Renal cortex interstitium (tissue), 11 donors: Measurements from ENCODE around the gene MBP. TPM values are rescaled to one million over a fixed set of nuclear protein-coding genes. Genes with fewer than 3 reads are reported as not detected.

Source experiments
- DNase-seq, 11 donors: peaks; one replicate each; pipeline ENCODE4 v3.0.0-alpha.2; 2013; ENCODE audit warnings: low read depth in 9 of 11, low spot score in 4 of 11; ENCODE audit errors: extremely low read depth in 1 of 11
- polyA plus RNA-seq, 3 donors: library from polyadenylated mRNA; unstranded; fragments of 120-200 nt; gene quantifications; one replicate each; pipeline ENCODE4 v1.2.1, GENCODE V29; 2013; ENCODE audit not compliant: insufficient read length in 3 of 3

MBP gene
- polyA plus RNA-seq, 3 donors = 16.9 to 18.5 (median 17.0) TPM

GRCh38 chr18:77077401-77077800 is 55.2 kb downstream of the MBP start:
- no peak for DNase-seq

DNA sequence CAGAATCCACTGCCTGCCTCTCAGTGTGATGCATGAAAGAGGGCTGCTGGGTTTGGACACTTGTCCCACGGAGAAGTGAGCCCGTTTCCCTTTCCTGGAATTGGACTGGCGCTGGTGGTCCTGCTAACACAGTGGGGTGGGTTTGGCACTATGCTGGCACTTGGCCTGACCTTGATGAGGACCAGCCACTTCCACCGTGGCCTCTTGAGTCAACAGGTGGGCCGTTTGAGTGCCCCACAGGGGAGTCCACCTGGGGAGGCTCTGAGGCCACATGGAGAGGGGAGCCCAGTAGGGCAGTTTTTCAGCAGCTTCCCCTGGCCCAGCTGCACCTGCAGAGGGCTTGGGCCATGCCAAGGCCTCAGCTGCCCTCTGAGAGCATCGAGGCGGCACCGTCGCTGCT is 56.5 kb downstream of the MBP start:
- DNase-seq = no peak

DNA sequence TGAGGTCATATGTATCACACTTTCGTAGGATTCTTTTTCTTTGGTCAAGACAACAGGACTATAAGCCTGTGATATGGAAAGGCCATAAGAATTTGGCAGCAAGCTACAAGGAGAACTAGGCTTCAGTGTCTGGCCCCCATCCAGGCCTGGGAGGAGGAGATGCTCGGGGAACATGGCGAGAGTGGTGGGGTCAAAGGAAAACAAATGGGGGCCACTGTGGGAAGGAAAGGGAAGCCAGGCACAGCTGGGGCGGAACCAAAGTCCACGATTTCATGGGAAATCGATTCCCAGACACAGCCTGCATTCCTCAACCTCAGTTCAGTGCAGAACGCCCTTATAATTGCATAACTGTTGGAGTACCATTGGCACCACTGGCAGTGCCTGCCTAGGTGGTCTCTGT is 58.2 kb downstream of the MBP start:
- no peak for DNase-seq

DNA sequence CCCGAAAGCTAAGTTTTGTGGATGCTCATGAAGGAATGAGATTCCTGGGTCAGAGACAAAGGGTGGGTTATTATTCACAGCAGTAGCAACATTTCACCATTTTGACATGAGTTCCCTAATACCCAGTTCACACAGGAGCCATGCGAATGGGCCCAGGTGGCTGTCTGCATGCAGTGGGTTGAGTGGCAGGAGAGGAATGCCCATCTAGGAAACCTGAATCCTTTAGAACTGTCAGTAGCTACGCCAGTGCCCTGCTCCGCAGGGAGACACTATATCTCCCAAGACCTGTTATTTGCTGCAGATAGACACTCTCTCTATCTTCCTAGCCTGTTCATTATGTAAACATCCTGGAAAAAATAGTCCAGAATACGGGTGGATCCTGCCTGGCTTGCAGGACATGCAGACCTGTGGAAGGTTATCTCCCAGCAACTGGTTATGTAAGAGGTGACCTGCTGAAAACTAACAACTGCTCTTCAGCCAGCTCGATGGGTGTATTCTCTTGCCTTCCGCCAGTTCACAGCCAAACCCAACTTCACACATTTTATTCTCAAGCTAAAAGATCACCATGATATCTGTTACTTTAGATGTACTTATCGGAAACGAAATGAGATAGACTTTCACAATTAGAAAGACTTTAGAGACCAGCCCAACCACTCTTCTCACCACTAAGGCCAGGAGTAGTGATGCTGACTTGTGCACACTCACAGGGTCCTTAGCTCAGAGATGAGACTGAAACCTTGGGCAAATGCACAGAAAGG is 59.1 kb downstream of the MBP start:
- DNase-seq = no peak

DNA sequence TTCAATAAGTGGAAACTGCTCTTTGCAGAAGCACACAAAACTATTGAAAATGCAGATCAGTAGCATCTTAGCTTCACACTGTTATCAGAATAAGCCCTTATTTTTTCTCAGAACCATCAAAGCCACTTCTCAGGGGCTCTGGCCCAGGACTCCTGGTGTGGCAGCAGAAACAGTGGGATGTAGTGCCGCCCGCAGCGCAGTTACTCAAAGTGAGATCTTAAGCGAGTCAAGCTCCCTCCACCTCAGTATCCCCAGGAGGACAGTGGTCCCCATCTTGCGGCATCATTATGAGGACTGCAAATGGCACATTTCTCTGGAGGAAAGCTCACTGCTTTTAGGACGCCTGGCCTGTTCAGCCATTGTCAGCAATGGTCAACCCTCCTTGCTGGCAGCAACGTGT is 60.0 kb downstream of the MBP start:
- no peak for DNase-seq

DNA sequence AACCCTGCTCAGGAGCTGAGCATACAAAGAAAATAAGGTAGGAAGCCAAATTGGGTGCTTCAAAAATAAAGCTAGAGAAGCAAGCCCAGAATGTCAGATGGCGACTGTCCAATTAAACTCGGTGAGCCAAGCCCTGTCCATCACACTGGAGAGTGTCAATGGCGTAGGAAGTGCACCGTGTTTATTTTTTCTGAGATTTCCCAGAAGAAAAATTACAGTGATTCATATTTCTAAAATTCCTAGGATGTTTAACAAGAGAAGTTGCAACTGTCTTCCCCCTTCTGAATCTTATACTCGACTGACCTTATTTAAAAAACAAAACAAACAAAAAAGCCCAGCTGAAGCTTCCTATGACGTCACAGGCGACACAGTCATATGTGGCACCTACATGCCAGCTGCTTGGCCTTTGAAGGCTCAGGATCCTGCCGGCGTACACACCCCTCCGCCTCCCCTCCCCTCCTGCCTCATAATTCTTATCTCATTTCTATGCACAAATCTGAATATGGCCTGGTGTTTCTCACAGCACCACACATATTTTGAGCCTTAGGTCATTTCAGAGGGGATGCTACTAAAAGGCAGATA is 60.8 kb downstream of the MBP start:
- no peak for DNase-seq

DNA sequence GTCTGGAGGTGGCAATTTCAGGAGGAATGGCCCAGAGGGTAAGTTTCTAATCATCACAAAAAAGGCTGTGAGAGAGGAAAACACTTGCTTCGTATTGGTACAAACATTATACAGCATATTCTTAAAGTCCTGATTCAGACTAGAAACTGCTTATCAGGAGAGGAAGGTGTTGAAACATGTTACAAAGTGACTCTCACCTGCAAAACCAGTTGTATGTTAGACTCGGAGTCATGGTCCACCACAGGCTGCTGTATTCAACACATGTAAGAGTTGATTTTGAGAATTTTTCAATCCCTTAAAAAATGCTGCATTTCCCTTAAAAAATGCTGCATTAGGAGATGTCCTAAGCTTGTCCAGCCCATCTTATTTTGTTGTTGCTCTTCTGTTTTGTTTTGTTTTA is 61.5 kb downstream of the MBP start:
- DNase-seq = no peak

DNA sequence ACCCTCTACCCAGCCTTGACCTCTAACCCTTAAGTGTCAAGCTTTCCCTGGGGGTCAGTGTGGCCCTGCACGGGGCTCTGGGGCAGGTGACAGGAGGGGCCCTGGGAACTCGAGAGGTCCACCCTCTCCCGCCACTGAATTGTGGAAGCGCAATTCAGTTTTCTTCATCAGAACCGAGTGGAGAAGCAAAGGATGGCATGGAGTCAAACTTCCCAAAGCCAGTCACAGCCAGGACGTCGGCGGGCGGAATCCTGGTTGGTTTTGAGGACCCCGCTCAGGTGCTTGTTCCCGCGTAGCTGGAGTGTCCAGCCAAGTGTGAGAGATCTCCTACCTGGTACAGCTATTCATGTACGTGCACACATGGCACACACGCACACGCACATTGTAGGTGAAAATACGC is 62.0 kb downstream of the MBP start:
- no peak for DNase-seq

- DNase-seq = no peak
Observed at GRCh38 chr18:77069931-77070330, 62.7 kb downstream of the MBP start.

DNA sequence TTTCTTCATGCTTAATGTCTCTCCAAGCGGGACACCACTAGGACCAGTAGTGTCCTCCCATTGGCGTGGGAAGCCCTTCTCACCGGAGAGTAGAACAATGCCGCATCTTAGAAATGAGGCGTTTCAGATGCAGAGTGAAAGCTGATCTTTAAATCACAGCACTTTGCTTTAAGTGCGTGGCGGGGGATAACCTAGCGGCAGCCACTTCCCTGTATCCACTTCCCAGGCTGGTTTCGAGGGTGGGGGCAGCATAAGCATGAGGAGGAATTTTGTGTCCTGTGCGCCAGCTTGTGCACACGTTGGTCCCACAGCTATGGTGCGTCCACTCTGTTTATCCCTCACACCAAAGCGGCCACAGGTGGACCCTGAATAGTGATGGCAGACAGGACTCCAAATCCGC is 63.1 kb downstream of the MBP start:
- no peak for DNase-seq

GRCh38 chr18:77068321-77069312 is 64.0 kb downstream of the MBP start:
- DNase-seq = no peak

DNA sequence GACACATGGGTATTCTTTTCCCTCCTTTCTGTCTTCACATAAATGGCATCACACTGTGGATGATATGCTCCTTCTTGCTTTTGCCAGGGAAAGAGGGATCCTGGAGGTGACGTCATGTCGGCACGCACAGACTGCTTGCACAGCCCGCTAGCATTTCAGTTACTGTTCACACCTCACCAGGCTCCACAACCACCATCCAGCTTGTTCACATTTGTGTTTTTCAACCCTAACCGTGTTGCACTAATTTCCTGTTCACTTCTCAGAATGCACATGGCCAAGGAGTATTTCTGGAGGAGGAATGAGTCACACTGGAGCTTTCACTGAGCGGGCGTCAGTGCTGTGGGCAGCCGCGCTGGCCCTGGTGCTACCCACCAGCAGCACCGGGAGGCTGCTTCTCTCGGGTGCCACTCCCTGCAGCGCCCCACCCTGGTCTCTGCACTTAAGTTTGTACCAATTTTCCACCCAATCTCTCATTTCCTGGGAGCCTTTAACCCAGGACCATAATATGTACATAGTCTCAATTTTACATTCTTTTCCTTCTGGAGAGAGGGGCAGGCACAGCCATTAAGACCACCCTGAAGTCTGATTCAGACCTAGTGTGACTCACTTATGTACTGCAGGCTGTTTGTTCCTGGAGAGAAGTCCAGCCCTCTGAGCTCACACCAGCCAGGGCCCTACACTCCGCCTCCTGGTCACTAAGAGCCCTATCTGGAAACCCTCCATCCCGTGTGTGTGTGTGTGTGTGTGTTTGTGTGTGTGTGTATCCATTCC is 65.1 kb downstream of the MBP start:
- DNase-seq = no peak

DNA sequence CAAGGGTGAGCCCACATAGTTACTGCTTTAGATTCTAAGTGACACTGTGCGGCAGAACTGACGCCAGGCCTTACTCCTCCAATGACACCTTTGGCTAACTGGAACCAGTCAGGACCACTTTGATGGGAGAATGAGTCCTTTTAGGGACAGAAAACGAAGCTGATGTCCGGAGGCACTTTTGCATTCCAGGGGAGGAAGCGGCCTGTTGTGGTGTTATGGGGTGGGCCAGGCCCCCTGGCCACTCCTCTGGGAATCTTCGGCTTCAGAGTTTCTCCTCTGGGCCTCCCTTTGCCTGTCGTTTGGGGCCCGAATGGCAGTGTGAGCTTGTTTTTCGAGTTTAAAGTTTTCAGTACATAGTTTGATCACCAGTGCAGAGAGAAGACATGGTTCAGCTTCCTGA is 65.9 kb downstream of the MBP start:
- DNase-seq = no peak

- no peak for DNase-seq
Observed at GRCh38 chr18:77066101-77066500, 66.5 kb downstream of the MBP start.

GRCh38 chr18:77065221-77065981 is 67.2 kb downstream of the MBP start:
- DNase-seq = no peak

DNA sequence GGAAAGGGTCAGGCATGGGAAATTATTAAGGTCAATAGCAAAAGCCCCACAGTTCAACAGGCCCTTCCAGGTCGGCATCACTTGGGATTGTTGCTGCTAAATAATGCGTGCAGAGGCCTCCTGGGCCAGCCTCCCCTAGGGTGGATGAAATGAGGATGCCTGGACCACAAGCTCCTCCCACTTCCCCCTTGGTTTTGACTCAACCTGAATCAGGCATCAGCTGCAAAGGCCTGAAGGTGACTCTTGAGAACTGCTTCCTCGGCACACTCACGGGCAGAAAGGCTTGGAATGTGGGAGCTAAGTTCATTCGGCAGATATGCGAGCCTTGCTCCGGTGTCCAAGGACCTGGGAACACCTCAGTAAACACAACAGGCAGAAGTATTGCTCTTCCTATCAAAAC is 69.3 kb downstream of the MBP start:
- no peak for DNase-seq

DNA sequence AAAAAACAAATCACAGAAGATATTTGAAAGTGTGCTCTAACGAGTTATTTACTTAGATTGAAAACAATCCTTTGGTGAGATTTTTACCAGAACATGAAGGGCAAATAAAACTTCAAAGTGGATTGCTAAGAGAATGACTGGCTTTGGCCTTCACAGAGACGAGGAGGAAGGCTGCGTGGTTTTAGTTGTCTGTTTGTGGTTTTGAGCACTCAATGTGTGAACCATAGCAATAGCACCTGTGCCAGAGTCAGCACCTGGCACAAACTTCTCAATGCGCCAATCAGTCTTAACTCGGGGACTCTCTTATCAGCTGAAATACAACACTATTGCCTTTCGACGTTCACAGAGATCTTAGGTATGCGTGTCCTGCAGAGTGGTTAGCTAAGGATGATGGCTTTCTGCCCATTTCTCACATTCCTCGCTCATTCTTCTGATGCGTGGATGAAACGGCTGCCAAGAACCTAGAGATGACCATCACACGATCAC is 70.0 kb downstream of the MBP start:
- DNase-seq = no peak

DNA sequence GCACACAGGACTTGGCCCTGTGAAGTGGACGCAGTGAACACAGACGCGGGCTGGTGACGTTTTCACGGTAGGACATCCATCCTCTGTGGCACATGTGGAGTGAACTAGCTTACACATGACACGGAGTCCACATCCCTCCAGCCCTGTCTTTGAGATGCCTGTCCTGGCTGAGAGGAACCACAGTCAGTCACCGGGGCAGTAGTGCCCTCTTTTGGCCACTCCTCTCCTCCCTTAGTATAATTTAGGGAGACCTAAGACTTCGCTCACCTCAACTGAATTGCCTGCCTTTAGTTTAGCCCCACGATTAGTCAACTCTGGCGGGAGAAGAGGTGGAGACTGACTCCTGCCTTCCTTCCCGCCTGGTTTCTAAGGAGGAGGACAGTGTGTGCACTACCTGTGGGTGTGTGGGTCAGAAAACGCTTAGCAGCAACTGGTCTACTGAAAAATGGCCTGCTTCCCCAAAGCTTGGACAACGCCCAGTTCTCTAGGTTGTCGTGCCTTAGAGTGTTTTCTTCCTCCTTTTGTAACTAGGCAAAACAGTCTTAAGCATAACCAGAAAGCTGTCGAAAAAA is 70.6 kb downstream of the MBP start:
- no peak for DNase-seq
